AG10803 (cell line): Measurements from ENCODE around the gene LPCAT2.

Experiments used
- DNase-seq: peaks from one replicate; pipeline ENCODE4 v3.0.0; 2010; ENCODE audit warnings: low read depth
- H3K4me3 ChIP-seq: 2 replicates; pipeline ENCODE4 v1.5.1; 2011; ENCODE audit warnings: mild to moderate bottlenecking, low read length, control low read depth
- CTCF ChIP-seq: conservative IDR thresholded peaks from 2 replicates; pipeline ENCODE4 v1.5.1; 2011; ENCODE audit warnings: mild to moderate bottlenecking, low read length, control low read depth, inconsistent platforms

Gene LPCAT2

GRCh38 chr16:55505333-55506015 lies 3.4 kb upstream of the LPCAT2 start:
- TF ChIP-seq CTCF = no peak
- DNase-seq = no peak
- H3K4me3 ChIP-seq = no peak overlapping the region

- no peak for TF ChIP-seq CTCF
- no peak overlapping the region for H3K4me3 ChIP-seq
- DNase-seq = no peak
These were observed 2.8 kb upstream of the LPCAT2 start for GRCh38 chr16:55506083-55506482.

- no peak for DNase-seq
- H3K4me3 ChIP-seq = no peak overlapping the region
- no peak for TF ChIP-seq CTCF
These were observed 2.2 kb upstream of the LPCAT2 start for GRCh38 chr16:55506708-55507107.

- no peak for TF ChIP-seq CTCF
- H3K4me3 ChIP-seq = peak overlapping the region; percentile 66
- no peak for DNase-seq
These were observed 476 bp upstream of the LPCAT2 start for GRCh38 chr16:55508271-55508921.

- peak overlapping the region; percentile 66 for H3K4me3 ChIP-seq
- no peak for TF ChIP-seq CTCF
- no peak for DNase-seq
These were observed 1.4 kb downstream of the LPCAT2 start for GRCh38 chr16:55510185-55510805.

- no peak overlapping the region for H3K4me3 ChIP-seq
- DNase-seq = no peak
- no peak for TF ChIP-seq CTCF
These were observed 4.1 kb downstream of the LPCAT2 start for GRCh38 chr16:55512941-55513340.

- DNase-seq = no peak
- H3K4me3 ChIP-seq = no peak overlapping the region
- TF ChIP-seq CTCF = peak; percentile 21; the same call in 1 of the 2 replicates
These were observed 4.7 kb downstream of the LPCAT2 start for GRCh38 chr16:55513616-55514015.
